Measurements from ENCODE around the gene ANO1. TPM values are rescaled to one million over a fixed set of nuclear protein-coding genes. Genes with fewer than 3 reads are reported as not detected.

Gene ANO1
- 17.8 and 18.3 TPM in 2 replicates for polyA plus RNA-seq (2013)

DNA sequence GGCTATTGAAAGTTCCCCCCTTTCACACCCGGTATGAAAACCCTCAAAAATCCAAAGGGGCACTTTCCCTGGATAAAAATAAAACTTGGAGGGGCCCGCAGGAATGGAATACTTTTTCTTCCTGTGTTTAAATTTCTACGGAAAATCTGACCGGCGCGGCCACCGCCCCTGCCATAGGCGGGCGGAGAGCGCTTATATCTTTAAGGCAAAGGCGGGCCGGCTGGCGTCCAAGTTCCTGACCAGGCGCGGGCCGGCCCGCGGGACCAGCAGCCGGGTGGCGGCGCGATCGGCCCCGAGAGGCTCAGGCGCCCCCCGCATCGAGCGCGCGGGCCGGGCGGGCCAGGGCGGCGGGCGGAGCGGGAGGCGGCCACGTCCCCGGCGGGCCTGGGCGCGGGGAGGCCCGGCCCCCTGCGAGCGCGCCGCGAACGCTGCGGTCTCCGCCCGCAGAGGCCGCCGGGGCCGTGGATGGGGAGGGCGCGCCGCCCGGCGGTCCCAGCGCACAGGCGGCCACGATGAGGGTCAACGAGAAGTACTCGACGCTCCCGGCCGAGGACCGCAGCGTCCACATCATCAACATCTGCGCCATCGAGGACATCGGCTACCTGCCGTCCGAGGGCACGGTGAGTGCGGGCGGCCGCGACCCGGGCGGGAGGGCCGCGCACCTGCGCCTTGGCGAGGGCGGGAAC, at the start of gene ANO1:
Gene ANO1 (plus strand): TSS at position 223 of the 686 bp plus-strand sequence. CDS start 290 bp downstream, at position 513.
- H3K9ac ChIP-seq (ENCODE audit: low read length) = no peak within 1 kb of the TSS
- peak; percentile 37 to 71 for DNase-seq
- peak within 1 kb of the TSS; percentile 50 for H3K4me2 ChIP-seq (ENCODE audit: low read length)
- H4K12ac ChIP-seq (ENCODE audit: low read depth, low read length) = no peak within 1 kb of the TSS
- H4K91ac ChIP-seq (ENCODE audit: low read depth, low read length) = no peak within 1 kb of the TSS
- no peak within 1 kb of the TSS for H3K18ac ChIP-seq (ENCODE audit: low read length)
- H3K79me2 ChIP-seq (ENCODE audit: control insufficient read depth, insufficient read depth, low read length, poor library complexity) = no peaks in the 10 kb centered on the region
- no peak within 1 kb of the TSS for H2AK5ac ChIP-seq (ENCODE audit: low read length)
- H3K23ac ChIP-seq (ENCODE audit: low read length) = no peak within 1 kb of the TSS
- no peak within 1 kb of the TSS for H3K4me3 ChIP-seq (ENCODE audit: low read depth, low read length)
- no peaks in the 10 kb centered on the region for H3K36me3 ChIP-seq (ENCODE audit: control insufficient read depth in 1 of 2, insufficient read depth in 2 of 2, low read length in 2 of 2)
- no peak within 1 kb of the TSS for H3K4ac ChIP-seq (ENCODE audit: low read depth, low read length)
- H2AFZ ChIP-seq (ENCODE audit: insufficient read depth, low read length, poor library complexity) = no peak within 1 kb of the TSS
- no peak within 1 kb of the TSS for H2BK120ac ChIP-seq (ENCODE audit: insufficient read depth, low read length, poor library complexity)
- peaks cover 54% of the 10 kb centered on the region for H3K27me3 ChIP-seq (ENCODE audit: insufficient read depth, low read length)
- peaks cover 0 to 3% of the 10 kb centered on the region in 2 experiments for H3K4me1 ChIP-seq (ENCODE audit: control insufficient read depth in 1 of 2, insufficient read depth in 2 of 2, low read length in 2 of 2)
- H3K79me1 ChIP-seq (ENCODE audit: low read length) = no peaks in the 10 kb centered on the region
- no peak within 1 kb of the TSS for H3K14ac ChIP-seq (ENCODE audit: low read length)
- H3K9me3 ChIP-seq (ENCODE audit: insufficient read depth, low read depth, low read length) = peaks cover 4% of the 10 kb centered on the region
- no peak within 1 kb of the TSS for H2BK5ac ChIP-seq (ENCODE audit: low read depth, low read length, poor library complexity)
- WGBS (ENCODE audit: extremely low coverage, insufficient coverage, insufficient read length) = no CpG with 5 or more reads among the region's 87 CpGs
- H2BK12ac ChIP-seq (ENCODE audit: low read length) = no peak within 1 kb of the TSS
- H3K27ac ChIP-seq (ENCODE audit: low read depth, low read length) = no peak within 1 kb of the TSS
- no peak within 1 kb of the TSS for H4K8ac ChIP-seq (ENCODE audit: low read depth, low read length)

DNA sequence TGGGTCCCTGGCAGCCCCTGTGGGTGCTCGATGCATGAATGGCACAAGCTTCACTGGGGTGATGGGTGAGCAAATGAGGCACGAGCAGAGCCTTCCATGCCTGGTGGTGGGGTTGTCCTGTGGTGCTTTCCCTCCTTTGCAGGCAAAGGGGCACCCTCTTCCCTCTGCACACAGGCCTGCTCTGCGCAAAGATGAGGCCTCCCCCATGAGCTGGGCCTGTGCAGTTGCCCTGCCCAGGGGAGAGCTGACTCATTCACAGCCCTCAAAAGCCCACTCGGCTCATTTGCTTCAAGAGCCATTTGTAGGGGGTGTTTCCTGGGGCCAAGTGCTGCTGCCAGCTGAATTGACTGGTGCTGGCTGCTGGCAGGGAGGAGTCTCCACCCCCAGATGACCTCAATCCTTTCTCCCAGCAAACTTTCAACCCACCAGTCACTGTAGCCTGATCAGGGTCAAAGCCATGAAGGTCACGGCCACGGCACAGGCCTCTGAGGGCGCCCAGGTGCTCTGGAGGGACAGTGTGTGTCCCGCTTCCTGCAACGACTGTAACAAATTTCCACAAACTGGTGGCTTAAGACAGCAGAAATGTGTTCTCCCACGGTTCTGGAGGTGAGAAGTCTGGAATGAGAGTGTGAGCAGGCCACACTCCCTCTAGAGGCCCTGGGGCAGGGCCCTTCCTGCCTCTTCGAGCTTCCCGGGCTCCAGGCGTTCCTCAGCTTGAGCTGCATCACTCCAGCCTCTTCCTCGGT, 48.8 kb upstream of the ANO1 start:
- Histone ChIP-seq H3K23ac (ENCODE audit: low read length) (no peak overlapping the region), H2BK5ac (ENCODE audit: low read depth, low read length, poor library complexity) (no peak overlapping the region), H3K14ac (ENCODE audit: low read length) (no peak overlapping the region), H3K9ac (ENCODE audit: low read length) (no peak overlapping the region), H3K18ac (ENCODE audit: low read length) (no peak overlapping the region), H3K4me2 (ENCODE audit: low read length) (no peak overlapping the region), H4K8ac (ENCODE audit: low read depth, low read length) (no peak overlapping the region), H3K4me1 (ENCODE audit: control insufficient read depth in 1 of 2, insufficient read depth in 2 of 2, low read length in 2 of 2) (no peaks in the 10 kb centered on the region), H3K27ac (ENCODE audit: low read depth, low read length) (no peak overlapping the region), H2AK5ac (ENCODE audit: low read length) (no peak overlapping the region), H2BK12ac (ENCODE audit: low read length) (no peak overlapping the region), H4K91ac (ENCODE audit: low read depth, low read length) (no peak overlapping the region), H3K79me2 (ENCODE audit: control insufficient read depth, insufficient read depth, low read length, poor library complexity) (no peaks in the 10 kb centered on the region), H2BK120ac (ENCODE audit: insufficient read depth, low read length, poor library complexity) (no peak overlapping the region), H3K4ac (ENCODE audit: low read depth, low read length) (no peak overlapping the region), H3K79me1 (ENCODE audit: low read length) (no peaks in the 10 kb centered on the region), H3K4me3 (ENCODE audit: low read depth, low read length) (no peak overlapping the region), H3K9me3 (ENCODE audit: insufficient read depth, low read depth, low read length) (peaks cover 6% of the 10 kb centered on the region), H3K36me3 (ENCODE audit: control insufficient read depth in 1 of 2, insufficient read depth in 2 of 2, low read length in 2 of 2) (no peaks in the 10 kb centered on the region), H3K27me3 (ENCODE audit: insufficient read depth, low read length) (no peaks in the 10 kb centered on the region), H2AFZ (ENCODE audit: insufficient read depth, low read length, poor library complexity) (no peak overlapping the region), H4K12ac (ENCODE audit: low read depth, low read length) (no peak overlapping the region)
- WGBS (ENCODE audit: extremely low coverage, insufficient coverage, insufficient read length) = no CpG with 5 or more reads among the region's 14 CpGs
- no peak for DNase-seq

DNA sequence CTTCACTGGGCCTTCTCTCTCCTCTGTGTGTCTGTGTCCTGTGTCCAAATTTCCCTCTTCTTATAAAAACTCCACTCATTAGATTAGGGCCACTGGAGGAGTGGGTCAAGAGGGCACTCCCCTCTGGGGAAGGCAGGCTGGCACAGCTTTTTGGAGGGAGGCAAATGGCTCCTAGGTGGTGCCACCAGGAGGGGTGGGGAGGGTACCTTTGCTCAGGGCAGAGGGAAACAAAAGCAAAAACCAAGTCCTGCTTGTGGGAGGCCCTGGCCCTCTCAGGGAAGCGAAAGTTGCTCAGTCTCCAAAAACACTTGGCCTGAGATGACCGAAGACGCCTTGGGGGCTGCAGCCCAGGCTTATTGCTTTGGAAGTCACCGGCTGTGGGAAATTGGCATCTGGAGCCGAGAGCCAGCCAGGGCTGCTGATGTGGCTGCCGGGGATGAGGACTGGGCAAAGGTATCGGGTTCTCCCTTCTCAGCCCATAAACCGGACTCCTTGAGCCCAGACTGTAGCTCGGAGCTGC, 48.2 kb upstream of the ANO1 start:
- Histone ChIP-seq H3K4me2 (ENCODE audit: low read length) (no peak overlapping the region), H3K14ac (ENCODE audit: low read length) (no peak overlapping the region), H4K91ac (ENCODE audit: low read depth, low read length) (no peak overlapping the region), H3K4me3 (ENCODE audit: low read depth, low read length) (no peak overlapping the region), H3K18ac (ENCODE audit: low read length) (no peak overlapping the region), H3K27ac (ENCODE audit: low read depth, low read length) (no peak overlapping the region), H3K4me1 (ENCODE audit: control insufficient read depth in 1 of 2, insufficient read depth in 2 of 2, low read length in 2 of 2) (no peaks in the 10 kb centered on the region), H2BK12ac (ENCODE audit: low read length) (no peak overlapping the region), H2AFZ (ENCODE audit: insufficient read depth, low read length, poor library complexity) (no peak overlapping the region), H3K36me3 (ENCODE audit: control insufficient read depth in 1 of 2, insufficient read depth in 2 of 2, low read length in 2 of 2) (no peaks in the 10 kb centered on the region), H3K9me3 (ENCODE audit: insufficient read depth, low read depth, low read length) (peaks cover 6% of the 10 kb centered on the region), H2AK5ac (ENCODE audit: low read length) (no peak overlapping the region), H4K8ac (ENCODE audit: low read depth, low read length) (no peak overlapping the region), H3K4ac (ENCODE audit: low read depth, low read length) (no peak overlapping the region), H3K79me1 (ENCODE audit: low read length) (no peaks in the 10 kb centered on the region), H3K79me2 (ENCODE audit: control insufficient read depth, insufficient read depth, low read length, poor library complexity) (no peaks in the 10 kb centered on the region), H2BK5ac (ENCODE audit: low read depth, low read length, poor library complexity) (no peak overlapping the region), H4K12ac (ENCODE audit: low read depth, low read length) (no peak overlapping the region), H3K27me3 (ENCODE audit: insufficient read depth, low read length) (no peaks in the 10 kb centered on the region), H2BK120ac (ENCODE audit: insufficient read depth, low read length, poor library complexity) (no peak overlapping the region), H3K23ac (ENCODE audit: low read length) (no peak overlapping the region), H3K9ac (ENCODE audit: low read length) (no peak overlapping the region)
- no peak for DNase-seq
- WGBS (ENCODE audit: extremely low coverage, insufficient coverage, insufficient read length) = no CpG with 5 or more reads among the region's 9 CpGs

DNA sequence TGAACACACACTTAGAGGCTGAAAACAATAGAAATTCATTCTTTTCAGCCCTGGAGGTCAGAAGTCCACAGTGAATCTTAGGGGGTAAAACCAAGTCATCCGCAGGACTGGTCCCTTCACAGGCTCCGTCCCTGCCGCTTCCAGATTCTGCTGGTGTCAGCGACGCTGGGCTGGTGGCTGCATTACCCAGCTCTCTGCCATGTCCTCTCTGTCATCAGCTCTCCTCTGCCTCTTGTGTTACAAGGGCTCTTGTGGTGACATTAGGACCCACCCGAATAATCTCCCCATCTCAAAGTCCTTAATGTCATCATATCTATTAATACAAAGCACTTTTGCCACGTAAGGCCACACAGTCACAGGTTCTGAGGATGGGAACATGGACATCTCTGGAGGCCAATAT, 47.7 kb upstream of the ANO1 start:
- no peak overlapping the region for H3K14ac ChIP-seq (ENCODE audit: low read length)
- no peak overlapping the region for H2BK5ac ChIP-seq (ENCODE audit: low read depth, low read length, poor library complexity)
- H3K79me2 ChIP-seq (ENCODE audit: control insufficient read depth, insufficient read depth, low read length, poor library complexity) = no peaks in the 10 kb centered on the region
- no peak overlapping the region for H2AK5ac ChIP-seq (ENCODE audit: low read length)
- H3K4me2 ChIP-seq (ENCODE audit: low read length) = no peak overlapping the region
- no peak overlapping the region for H2AFZ ChIP-seq (ENCODE audit: insufficient read depth, low read length, poor library complexity)
- no peaks in the 10 kb centered on the region for H3K79me1 ChIP-seq (ENCODE audit: low read length)
- H3K4me1 ChIP-seq (ENCODE audit: control insufficient read depth in 1 of 2, insufficient read depth in 2 of 2, low read length in 2 of 2) = no peaks in the 10 kb centered on the region
- H3K9ac ChIP-seq (ENCODE audit: low read length) = no peak overlapping the region
- H3K36me3 ChIP-seq (ENCODE audit: control insufficient read depth in 1 of 2, insufficient read depth in 2 of 2, low read length in 2 of 2) = no peaks in the 10 kb centered on the region
- no peak overlapping the region for H4K8ac ChIP-seq (ENCODE audit: low read depth, low read length)
- H4K12ac ChIP-seq (ENCODE audit: low read depth, low read length) = no peak overlapping the region
- DNase-seq = no peak
- no peak overlapping the region for H3K4ac ChIP-seq (ENCODE audit: low read depth, low read length)
- H3K27me3 ChIP-seq (ENCODE audit: insufficient read depth, low read length) = no peaks in the 10 kb centered on the region
- H3K9me3 ChIP-seq (ENCODE audit: insufficient read depth, low read depth, low read length) = peaks cover 6% of the 10 kb centered on the region
- H2BK12ac ChIP-seq (ENCODE audit: low read length) = no peak overlapping the region
- no peak overlapping the region for H3K18ac ChIP-seq (ENCODE audit: low read length)
- no peak overlapping the region for H2BK120ac ChIP-seq (ENCODE audit: insufficient read depth, low read length, poor library complexity)
- H4K91ac ChIP-seq (ENCODE audit: low read depth, low read length) = no peak overlapping the region
- no peak overlapping the region for H3K23ac ChIP-seq (ENCODE audit: low read length)
- H3K4me3 ChIP-seq (ENCODE audit: low read depth, low read length) = no peak overlapping the region
- no peak overlapping the region for H3K27ac ChIP-seq (ENCODE audit: low read depth, low read length)
- WGBS (ENCODE audit: extremely low coverage, insufficient coverage, insufficient read length) = no CpG with 5 or more reads among the region's 7 CpGs

Data from trophoblast cell (in vitro differentiated cells and primary cell).